HTR-8/SVneo (cell line): Measurements from ENCODE around the gene SZT2.

ENCODE experiments used
- DNase-seq: peaks from one replicate; pipeline ENCODE4 v3.0.0; 2011; ENCODE audit warnings: low spot score, mixed read lengths; ENCODE audit not compliant: insufficient read length
- FAIRE-seq: peaks from 2 replicates; lab custom pipeline; 2011; peaks lifted over from hg19 to GRCh38; lab: Jason Lieb, UNC

The SZT2 gene

DNA sequence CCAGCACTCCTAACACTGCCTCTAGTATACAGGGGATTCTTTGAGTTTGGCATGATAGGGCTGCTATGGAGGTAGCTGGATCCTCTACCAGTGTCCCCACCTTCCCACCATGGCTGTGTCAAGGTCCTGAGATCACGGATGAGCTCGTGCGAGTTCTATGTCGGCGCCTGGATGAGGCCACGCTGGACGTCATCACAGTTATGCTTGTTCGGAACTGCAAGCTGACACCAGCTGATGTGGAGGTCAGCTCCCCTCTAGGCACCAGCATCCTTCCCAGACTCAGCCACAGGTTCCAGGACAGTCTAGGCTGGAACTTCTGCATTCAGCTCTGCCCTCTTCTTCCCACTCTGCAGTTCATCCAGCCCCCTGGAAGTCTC is 48.9 kb downstream of the SZT2 start:
- FAIRE-seq (no peak), DNase-seq (no peak)

DNA sequence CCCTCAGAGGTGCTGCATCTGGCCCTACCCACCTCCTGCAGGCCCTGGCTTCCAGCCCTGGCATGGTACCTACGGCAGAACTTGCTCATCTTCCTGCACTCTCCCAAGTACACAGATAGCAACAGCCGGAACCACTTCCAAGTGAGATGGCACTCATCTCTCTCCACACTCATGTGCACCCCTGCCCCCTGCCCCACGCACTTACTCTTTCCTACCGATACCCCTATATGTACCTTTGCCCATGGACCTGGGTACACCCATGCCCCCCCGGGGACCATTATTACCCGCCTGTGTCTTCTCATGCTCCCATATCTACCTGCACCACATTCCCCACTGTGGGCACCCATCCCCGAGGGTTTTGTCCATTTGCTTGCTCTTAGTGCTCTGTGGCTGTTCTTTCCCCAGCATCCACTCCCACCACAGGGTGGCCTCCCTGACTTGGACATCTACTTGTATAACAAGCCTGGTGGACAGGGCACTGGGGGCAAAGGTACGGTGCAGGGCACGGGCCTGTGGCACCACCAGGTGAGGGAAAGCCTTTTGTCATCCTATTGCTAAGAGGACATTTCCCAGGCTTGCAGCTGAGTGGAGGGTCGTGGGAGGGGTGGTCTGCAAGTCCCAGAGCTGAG is 49.4 kb downstream of the SZT2 start:
- FAIRE-seq (no peak), DNase-seq (no peak)

DNA sequence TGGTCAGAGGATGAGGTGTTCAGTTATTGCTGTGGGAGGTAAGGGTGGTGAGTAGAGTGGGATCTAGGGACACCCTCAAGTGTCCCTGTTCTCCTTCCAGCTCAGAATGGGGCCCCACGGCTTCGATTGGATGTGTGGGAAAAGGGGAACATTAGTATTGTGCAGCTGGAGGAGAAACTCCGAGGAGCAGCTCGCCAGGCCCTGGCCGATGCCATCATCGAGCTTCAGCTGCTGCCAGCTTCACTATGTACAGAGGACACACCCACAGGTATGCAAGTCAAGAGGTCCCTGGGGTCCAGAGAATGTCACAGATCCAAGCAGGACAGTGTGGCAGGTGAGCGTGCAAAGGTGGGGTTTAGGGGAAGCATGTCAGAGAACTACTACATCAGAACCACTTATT is 50.1 kb downstream of the SZT2 start:
- DNase-seq (no peak), FAIRE-seq (peak; percentile 23)

DNA sequence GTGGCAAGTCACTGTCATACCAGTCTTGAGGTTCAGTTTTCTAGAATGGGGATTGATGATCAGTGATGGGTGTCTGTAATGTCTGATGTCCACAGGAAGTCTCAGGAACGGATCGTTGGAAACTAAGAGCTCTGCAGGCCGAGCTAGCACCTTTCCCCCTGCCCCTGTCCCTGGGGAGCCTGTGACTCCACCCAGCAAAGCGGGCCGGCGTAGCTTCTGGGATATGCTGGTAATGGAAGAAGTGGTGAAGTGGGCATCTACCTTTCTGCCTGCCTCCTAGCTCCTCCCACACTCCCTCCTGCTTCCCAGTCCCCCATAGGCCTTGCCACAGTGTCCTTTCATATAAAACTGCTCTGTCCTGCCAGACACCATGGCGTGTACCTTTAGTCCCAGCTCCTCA is 50.7 kb downstream of the SZT2 start:
- no peak for DNase-seq
- FAIRE-seq: no peak

DNA sequence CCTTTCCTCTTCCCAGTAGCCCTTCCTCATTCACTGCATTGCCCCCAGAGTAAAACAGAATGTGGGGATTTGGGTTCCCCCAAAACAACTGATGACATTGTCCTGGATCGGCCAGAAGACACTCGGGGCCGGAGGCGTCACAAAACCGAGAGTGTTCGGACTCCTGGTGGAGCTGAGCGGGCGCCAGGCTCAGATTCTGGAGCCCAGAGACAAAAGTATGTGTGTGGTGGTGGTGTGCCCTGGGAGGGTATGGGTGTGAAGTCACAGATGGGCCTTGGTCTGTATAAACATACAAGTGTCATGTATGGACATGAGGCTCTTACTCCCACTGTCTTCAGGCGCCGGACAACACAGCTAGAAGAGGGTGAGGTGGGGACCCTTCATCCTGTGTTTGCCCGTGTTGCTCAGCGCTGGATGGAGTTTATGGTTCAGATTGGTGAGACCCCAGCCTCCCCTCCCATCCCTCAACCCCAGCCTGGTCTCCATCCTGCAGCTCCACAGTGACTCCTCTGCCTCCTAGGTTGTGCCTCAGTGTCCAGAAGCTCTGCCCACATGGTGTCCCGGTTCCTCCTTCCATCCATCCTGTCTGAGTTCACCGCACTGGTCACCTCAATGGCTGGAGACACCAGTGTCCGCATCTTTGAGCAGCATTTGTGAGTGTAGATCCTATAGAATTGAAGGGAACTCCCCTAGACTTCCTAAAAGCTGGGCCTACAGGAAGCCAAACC is 51.6 kb downstream of the SZT2 start:
- FAIRE-seq: no peak
- DNase-seq: no peak

DNA sequence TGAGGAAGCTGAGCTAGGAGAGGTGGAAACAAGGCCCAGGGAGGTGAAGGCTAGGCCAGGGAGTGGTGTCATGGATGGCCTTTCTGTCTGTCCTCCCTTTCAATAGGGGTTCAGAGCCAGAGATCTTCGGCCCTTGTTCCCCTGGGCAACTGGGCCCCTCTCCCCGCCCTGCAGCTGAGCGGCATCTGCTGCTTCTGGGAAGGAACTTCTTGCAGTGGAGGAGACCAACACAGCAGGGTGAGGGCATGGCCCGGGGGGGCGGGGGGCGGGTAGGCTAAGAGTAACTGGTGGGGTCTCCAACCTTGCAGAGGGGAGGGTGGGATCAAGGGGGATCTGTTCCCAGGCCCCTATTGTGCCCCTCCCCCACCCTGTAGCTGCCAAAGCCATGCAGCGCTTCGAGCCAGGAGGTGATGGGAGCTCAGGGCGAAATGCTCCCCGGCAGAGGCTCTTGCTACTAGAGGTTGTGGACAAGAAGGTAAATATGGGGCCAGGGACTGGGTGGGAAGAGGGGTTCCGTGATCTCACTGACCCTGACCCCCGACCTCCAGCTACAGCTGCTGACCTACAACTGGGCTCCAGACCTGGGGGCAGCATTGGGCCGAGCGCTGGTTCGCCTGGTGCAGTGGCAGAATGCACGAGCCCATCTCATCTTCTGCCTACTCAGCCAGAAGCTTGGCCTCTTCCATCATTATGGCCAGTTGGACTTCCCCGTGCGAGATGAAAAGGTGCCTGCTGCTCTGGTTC is 52.4 kb downstream of the SZT2 start:
- FAIRE-seq (no peak), DNase-seq (no peak)

DNA sequence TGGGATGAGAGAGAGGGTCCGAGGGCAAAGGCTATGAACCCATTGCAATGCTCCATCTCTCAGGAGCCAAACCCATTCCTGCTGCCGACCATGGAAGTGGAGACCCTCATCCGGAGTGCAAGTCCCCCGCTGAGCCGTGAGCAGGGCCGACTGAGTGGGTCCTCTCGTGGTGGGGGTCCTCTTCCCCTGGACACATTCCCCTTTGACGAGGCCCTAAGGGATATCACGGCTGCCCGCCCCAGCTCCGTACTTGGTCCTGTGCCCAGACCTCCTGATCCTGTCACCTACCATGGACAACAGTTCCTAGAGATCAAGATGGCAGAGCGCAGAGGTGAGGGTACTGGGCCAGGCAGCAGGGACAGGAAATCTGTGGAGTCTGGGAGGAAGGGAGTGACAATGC is 53.1 kb downstream of the SZT2 start:
- FAIRE-seq (no peak), DNase-seq (no peak)

DNA sequence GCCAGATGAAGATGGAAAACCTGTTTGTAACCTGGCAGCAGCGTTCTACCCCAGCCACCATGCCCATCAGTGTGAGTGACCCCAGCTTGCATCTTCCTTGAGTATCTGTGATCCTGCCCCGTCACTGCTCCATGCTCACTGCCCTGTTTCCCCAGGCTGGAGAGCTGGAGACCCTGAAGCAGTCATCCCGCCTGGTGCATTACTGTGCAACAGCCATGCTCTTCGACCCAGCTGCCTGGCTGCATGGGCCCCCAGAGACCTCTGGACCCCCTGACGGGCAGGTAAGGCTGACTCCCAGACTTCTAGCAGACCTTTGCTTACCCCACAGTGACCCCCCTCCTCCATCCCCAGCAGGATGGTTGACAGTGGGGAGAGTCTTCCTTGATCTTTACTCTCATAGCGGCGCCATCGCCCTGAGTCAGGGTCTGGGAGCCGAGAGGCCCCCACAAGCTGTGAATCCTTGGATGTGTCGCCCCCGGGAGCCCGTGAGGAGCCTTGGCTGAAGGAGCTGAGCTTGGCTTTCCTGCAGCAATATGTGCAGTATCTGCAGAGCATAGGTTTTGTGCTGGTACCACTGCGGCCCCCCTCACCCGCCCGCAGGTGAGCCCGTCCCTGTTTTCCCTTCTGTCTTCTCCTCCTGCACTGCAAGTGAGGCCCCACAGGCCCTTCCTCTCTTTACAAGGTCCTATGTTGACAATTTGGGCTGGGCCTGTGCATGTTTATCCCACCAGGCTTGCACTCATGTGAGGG is 53.7 kb downstream of the SZT2 start:
- FAIRE-seq: no peak
- no peak for DNase-seq

DNA sequence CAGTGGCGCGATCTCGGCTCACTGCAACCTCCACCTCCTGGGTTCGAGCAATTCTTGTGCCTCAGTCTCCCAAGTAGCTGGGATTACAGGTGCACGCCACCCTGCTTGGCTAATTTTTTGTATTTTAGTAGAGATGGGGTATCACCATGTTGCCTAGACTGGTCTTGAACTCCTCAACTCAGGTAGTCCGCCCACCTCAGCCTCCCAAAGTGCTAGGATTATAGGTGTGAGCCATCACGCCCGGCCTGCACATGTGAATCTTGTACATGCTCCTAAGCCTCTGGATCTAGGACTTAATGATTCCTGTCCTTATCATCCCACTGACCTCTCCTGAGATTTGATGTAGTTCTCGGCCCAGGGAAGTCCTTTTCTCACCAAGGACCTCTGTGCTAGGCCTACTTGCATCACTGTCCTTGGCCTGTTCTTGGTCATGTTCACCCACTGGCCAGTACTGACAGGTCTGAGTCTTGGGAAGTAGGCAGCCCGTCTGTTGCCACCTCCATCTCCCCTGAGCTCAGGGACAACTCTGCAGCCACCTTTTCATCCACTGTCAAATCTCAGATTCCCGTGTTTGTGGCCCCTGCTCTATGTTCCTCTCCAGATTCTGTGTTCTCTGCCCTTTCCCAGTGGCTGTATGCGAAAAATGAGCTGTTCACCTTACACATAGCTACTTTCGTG is 54.6 kb downstream of the SZT2 start:
- no peak for DNase-seq
- FAIRE-seq: no peak

DNA sequence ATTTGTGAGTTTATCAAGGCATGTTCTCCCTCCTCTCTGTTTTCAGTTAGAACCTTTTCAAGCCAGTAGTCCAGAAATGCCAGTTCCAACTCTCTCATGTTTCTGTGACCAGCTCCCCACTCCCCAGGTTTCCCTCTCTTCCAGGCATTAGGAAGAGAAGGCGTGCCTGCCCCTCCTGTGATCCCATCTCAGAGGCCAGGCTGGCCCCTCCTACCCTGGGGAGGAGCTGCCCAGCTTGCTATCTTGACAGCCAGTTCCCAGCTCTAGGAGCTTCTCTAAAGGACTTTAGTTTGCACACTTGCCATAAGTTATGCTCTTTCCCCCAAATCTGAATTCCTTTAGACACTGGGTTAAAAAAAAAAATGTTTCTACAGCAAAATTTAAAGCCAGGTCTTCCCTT is 55.1 kb downstream of the SZT2 start:
- no peak for FAIRE-seq
- DNase-seq: no peak

DNA sequence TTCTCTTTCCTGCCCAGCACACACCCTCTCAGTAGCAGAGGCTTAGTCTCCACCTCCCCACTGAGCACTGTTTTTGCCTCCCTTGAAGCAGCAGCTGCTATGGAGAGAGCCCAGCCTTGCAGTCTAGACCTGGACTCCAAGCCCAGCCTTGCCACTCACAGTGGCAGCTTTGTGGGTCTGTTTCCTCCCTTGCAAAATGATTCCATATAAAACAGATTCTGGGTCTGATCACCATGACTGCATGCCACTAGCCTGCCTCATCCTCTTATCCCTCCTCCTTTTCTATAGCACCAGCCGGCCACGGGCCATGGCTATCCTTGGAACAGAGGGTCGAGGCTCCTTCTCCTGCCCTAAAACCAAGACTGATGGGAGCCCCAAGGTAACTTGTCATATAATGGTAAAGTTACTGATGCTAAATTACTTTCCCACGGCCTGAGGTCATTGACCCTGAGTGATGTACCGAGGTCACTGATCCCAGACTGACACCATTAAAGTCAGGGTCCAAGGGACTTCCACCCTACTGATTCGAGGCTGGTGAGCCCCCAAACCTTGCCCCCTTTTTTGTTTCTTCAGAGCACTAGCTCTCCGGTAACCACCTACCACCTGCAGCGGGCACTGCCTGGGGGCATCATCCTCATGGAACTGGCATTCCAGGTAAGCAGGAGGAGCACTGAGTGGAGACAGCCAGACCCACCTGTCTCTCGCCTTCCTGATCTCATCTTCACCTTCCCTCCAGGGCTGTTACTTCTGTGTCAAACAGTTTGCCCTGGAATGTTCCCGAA is 56.1 kb downstream of the SZT2 start:
- no peak for FAIRE-seq
- DNase-seq: no peak

DNA sequence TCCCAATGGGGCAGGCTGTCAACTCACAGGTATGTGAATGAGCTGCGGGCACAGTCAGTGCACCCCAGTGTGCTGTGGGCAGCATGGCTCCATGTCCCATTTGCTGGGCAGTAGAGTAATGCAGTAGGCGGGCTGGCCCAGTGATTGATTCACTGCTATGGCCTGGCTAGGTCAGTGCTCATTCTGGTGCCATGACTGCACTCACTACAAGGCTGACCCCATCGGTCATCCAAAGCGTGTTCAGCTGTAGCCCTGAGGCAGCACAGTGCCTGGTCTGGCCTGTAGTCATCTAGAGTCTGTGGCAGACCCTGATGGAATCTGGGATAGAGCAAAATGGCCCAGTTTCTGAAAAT is 56.7 kb downstream of the SZT2 start:
- no peak for FAIRE-seq
- no peak for DNase-seq

DNA sequence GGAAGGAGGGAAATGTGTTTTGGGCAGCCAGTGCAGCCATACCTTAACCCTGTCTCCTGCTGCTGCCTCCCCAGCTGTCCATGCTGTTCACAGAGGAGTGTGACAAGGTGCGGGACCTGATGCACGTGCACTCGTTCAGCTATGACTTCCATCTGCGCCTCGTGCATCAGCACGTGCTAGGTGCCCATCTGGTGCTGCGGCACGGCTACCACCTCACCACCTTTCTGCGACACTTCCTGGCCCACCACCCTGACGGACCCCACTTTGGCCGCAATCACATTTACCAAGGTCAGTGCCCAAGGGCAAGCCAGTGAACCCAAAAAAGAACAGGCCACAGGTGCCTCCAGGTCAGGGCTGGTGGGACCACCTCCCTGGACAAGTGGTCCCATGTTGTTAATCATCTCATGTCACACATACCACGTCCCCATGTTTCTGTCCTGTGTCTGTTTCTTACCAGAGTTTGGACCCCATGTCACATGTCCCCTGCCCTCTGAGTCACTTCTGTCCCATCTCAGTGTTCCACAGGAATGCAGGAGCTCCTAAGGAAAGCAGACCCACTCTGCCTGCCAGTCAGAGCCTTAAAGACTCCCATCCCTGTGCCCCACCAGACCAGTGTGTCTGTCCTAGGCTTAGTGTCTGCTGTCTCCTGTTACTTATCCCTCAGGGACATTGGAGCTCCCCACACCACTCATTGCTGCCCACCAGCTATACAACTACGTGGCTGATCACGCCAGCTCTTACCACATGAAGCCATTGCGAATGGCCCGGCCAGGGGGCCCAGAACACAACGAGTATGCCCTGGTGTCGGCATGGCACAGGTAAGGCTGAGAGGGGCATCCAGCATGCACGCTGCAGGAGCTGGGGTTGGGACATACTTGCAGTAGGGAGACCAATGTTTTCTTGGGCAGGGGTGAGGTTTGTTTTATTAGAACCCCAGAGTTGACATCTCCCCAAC is 57.5 kb downstream of the SZT2 start:
- DNase-seq: no peak
- FAIRE-seq: peak; percentile 77

DNA sequence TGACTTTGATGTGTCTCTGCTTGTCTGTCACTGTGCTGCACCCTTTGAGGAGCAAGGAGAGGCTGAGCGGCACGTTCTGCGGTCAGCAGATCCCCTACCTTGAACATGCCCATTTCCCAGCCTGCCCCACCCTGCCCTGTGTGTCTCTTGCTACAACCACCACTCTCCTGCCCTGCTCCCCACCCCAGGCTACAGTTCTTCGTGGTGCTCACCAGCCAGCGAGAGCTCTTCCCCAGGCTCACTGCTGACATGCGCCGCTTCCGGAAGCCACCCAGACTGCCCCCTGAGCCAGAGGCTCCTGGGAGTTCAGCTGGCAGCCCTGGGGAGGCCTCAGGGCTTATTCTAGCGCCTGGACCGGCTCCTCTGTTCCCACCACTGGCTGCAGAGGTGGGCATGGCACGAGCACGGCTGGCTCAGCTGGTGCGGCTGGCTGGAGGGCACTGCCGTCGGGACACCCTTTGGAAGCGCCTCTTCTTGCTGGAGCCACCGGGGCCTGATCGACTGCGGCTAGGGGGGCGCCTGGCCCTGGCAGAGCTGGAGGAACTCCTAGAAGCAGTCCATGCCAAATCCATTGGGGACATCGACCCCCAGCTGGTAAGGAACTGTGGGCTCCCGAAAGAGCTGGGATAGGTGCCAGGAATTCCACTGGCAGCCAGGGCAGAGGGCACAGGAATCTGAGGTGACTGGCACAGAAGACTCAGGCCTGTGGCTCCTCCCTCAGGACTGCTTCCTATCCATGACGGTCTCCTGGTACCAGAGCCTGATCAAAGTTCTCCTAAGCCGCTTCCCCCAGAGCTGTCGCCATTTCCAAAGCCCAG is 58.4 kb downstream of the SZT2 start:
- no peak for DNase-seq
- no peak for FAIRE-seq

DNA sequence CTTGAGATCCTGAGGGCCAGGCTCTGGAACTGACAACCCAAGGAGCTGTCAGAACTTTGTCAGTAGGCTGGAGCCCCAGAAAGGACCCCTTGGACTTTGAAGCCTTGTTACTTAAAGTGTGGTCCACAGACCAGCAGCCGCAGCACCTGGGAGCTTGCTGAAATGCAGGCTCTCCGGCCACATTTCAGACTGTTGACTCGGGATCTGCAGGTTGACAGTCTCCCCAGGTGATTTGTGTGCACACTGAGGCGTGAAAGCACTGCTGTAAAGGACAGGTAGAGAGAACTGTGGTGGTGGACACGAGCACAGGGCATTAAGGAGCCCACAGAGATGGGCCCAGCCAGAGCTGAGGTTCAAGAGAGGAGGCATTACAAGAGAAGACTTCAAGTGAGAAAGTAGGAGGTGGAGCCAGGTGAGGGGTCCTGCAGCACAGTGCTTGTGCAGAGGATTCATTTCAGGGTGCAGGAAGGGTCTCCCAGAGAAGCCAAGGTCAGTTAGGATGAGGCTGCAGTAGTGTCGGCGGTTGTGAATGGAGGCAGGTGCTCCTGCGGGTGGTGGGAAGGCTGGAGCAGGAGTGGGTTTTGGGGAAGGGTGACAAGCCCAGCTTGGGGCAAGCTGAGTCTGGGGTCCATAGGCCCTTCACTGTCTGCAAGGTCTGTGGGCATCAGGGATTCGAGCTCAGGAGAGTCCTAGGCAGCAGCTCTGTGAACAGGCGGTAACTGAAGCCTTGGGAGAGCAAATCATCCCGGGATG is 59.4 kb downstream of the SZT2 start:
- DNase-seq (no peak), FAIRE-seq (no peak)

DNA sequence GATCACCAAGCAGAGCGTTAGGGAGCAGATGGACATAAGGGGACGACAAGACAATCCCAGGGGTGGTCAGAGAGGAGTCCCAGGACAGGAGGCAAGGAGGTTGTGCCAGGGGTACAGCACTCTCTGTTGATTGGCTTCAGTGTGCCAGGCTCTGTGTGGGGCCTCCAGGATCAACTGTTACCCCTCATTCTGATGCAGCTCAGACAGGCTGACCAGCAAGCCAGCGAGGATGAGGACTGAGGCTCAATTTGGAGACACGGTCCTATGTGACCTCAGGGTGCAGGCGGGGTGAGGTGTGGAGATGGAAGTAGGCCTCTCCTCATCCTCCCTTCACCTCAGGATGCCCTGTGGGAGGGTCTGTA is 60.0 kb downstream of the SZT2 start:
- DNase-seq (no peak), FAIRE-seq (no peak)

DNA sequence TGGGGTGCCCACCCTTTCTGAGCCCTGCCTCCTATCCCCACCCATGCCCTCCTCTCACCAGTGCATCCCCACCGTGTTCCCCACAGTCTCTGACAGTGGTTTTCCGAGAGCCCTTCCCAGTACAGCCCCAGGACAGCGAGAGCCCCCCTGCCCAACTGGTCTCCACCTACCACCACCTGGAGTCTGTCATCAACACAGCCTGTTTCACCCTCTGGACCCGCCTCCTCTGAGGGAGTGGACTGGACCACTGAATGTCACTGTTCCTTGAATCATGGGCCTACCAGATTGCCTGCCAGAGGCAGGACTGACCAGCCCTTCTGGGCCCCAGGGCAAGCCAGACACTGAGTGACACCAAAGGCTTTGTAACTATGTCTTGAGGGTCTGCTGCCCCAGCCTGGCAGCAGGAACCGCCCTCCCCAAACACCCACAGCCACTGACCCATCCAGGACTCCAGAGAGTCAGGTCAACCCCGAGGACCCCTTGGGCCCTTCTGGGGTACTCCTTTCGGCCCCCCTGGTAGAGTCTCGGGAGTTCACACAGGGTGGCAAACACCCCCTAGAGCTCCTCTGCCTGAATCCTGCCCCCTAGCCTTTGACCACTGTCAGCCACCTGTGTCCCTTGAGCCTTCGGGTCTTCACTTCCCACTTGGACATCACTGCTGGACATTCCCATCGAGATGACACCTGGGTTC is 60.7 kb downstream of the SZT2 start:
- FAIRE-seq (no peak), DNase-seq (no peak)
